ENCODE data around the gene BMP7.

DNA sequence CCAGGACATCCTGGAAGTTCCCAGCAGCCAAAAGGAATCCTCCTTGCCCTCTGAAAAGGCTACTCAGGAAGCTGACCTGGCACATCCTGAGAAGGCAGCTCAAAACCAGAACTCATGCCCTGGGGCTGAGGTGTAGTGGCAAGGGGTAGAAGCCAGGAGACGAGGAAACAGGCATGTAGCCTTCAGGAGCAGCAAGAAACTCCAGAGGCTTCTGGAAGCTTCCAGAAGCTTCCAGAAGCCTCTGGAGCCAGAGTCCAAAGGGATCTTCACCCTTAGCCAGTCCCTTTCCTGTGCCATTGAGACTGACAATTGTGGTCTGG lies 43.9 kb downstream of the BMP7 start:
- TF ChIP-seq, protein P1, sequence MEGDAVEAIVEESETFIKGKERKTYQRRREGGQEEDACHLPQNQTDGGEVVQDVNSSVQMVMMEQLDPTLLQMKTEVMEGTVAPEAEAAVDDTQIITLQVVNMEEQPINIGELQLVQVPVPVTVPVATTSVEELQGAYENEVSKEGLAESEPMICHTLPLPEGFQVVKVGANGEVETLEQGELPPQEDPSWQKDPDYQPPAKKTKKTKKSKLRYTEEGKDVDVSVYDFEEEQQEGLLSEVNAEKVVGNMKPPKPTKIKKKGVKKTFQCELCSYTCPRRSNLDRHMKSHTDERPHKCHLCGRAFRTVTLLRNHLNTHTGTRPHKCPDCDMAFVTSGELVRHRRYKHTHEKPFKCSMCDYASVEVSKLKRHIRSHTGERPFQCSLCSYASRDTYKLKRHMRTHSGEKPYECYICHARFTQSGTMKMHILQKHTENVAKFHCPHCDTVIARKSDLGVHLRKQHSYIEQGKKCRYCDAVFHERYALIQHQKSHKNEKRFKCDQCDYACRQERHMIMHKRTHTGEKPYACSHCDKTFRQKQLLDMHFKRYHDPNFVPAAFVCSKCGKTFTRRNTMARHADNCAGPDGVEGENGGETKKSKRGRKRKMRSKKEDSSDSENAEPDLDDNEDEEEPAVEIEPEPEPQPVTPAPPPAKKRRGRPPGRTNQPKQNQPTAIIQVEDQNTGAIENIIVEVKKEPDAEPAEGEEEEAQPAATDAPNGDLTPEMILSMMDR (conservative IDR thresholded peaks at IDR 0.05; ENCODE audit: low read length), result no peak
- TF ChIP-seq EZH2phosphoT487 (IDR thresholded peaks at IDR 0.05; ENCODE audit: borderline replicate concordance, low read depth, low read length), result no peak

All from OCI-LY7 (cell line).